AG20443 (cell line): ENCODE results near the gene PRDM16.
A peak's percentile ranks its signal among the peaks of the same experiment; 100 is the strongest.

Experiments
- DNase-seq: peaks from one replicate; pipeline ENCODE4 v3.0.0; 2012; ENCODE audit warnings: low spot score, mixed read lengths

PRDM16 gene

GRCh38 chr1:3306583-3307291 lies 237.7 kb downstream of the PRDM16 start:
- DNase-seq = no peak

GRCh38 chr1:3307359-3307758 lies 238.4 kb downstream of the PRDM16 start:
- DNase-seq = no peak

GRCh38 chr1:3308053-3308452 lies 239.1 kb downstream of the PRDM16 start:
- DNase-seq = no peak

GRCh38 chr1:3310718-3311400 lies 241.9 kb downstream of the PRDM16 start:
- DNase-seq = no peak

- DNase-seq = no peak
Observed at GRCh38 chr1:3311711-3312110, 242.7 kb downstream of the PRDM16 start.

GRCh38 chr1:3312310-3312897 lies 243.4 kb downstream of the PRDM16 start:
- no peak for DNase-seq

- peak; percentile 85 for DNase-seq
Observed at GRCh38 chr1:3312898-3313575, 244.0 kb downstream of the PRDM16 start.

GRCh38 chr1:3313576-3313950 lies 244.6 kb downstream of the PRDM16 start:
- peak; percentile 56 for DNase-seq

- DNase-seq = no peak
Observed at GRCh38 chr1:3314491-3315381, 245.7 kb downstream of the PRDM16 start.

- DNase-seq = no peak
Observed at GRCh38 chr1:3315399-3316339, 246.7 kb downstream of the PRDM16 start.

GRCh38 chr1:3316340-3316943 lies 247.4 kb downstream of the PRDM16 start:
- DNase-seq = no peak

- no peak for DNase-seq
Observed at GRCh38 chr1:3317456-3317855, 248.5 kb downstream of the PRDM16 start.

GRCh38 chr1:3318329-3318728 lies 249.3 kb downstream of the PRDM16 start:
- no peak for DNase-seq

GRCh38 chr1:3319874-3320245 lies 250.9 kb downstream of the PRDM16 start:
- DNase-seq = peak; percentile 42

GRCh38 chr1:3320246-3321152 lies 251.5 kb downstream of the PRDM16 start:
- DNase-seq = no peak

GRCh38 chr1:3321559-3322449 lies 252.8 kb downstream of the PRDM16 start:
- DNase-seq = no peak

- no peak for DNase-seq
Observed at GRCh38 chr1:3322450-3323020, 253.5 kb downstream of the PRDM16 start.
